HG03520 (cell line): ENCODE measurements around the gene PECR.
"Not testable (repeated sequence)": the region's sequence is repeated elsewhere in the genome, so short reads cannot be mapped to it uniquely, and the experiment has no call there.

Source experiments
- ATAC-seq: cut with Tn5 transposase; IDR thresholded peaks from one replicate; pipeline ENCODE4 v1.9.1; 2021; ENCODE audit warnings: mild to moderate bottlenecking, moderate library complexity; ENCODE audit not compliant: unreplicated experiment

Gene PECR

GRCh38 chr2:216031960-216032689 lies 49.5 kb downstream of the PECR start:
- ATAC-seq = peak; percentile 80

GRCh38 chr2:216030216-216030615 lies 51.4 kb downstream of the PECR start:
- ATAC-seq = no peak

- no peak for ATAC-seq
These were observed 52.0 kb downstream of the PECR start for GRCh38 chr2:216029416-216030129.

- no peak for ATAC-seq
These were observed 56.8 kb downstream of the PECR start for GRCh38 chr2:216024779-216025336.

GRCh38 chr2:216023055-216023648 lies 58.5 kb downstream of the PECR start:
- ATAC-seq = peak; percentile 86

- ATAC-seq = no peak
These were observed 59.6 kb downstream of the PECR start for GRCh38 chr2:216021768-216022565.

GRCh38 chr2:216018709-216019108 lies 62.9 kb downstream of the PECR start:
- ATAC-seq = no peak

- ATAC-seq = no peak
These were observed 64.2 kb downstream of the PECR start for GRCh38 chr2:216017365-216017764.

- ATAC-seq = no peak
These were observed 65.0 kb downstream of the PECR start for GRCh38 chr2:216016581-216016980.

GRCh38 chr2:216015722-216016464 lies 65.7 kb downstream of the PECR start:
- peak; percentile 87 for ATAC-seq

GRCh38 chr2:216014986-216015385 lies 66.6 kb downstream of the PECR start:
- no peak for ATAC-seq

GRCh38 chr2:216014006-216014405 lies 67.6 kb downstream of the PECR start:
- ATAC-seq = no peak

GRCh38 chr2:216013080-216013909 lies 68.3 kb downstream of the PECR start, which contains the start of gene MREG:
TSS of gene MREG (minus strand) at chr2:216013551. CDS start at chr2:216013327, 224 bp downstream.
- ATAC-seq = peak; percentile 37

GRCh38 chr2:216012830-216013079 lies 68.9 kb downstream of the PECR start:
- ATAC-seq = no peak

GRCh38 chr2:216012133-216012829 lies 69.3 kb downstream of the PECR start:
- ATAC-seq = no peak

GRCh38 chr2:216009215-216009614 lies 72.4 kb downstream of the PECR start:
- ATAC-seq = not testable (repeated sequence)

- ATAC-seq = no peak
These were observed 73.2 kb downstream of the PECR start for GRCh38 chr2:216008387-216008786.

- no peak for ATAC-seq
These were observed 75.4 kb downstream of the PECR start for GRCh38 chr2:216006164-216006663.
